HG02981 (cell line): Measurements from ENCODE around the gene C1orf50.
"Not testable (repeated sequence)": the region's sequence is repeated elsewhere in the genome, so short reads cannot be mapped to it uniquely, and the experiment has no call there.

Source experiments
- ATAC-seq: cut with Tn5 transposase; IDR thresholded peaks from one replicate; pipeline ENCODE4 v1.9.1; 2021; ENCODE audit warnings: mild to moderate bottlenecking, moderate library complexity; ENCODE audit not compliant: unreplicated experiment

C1orf50 gene

DNA sequence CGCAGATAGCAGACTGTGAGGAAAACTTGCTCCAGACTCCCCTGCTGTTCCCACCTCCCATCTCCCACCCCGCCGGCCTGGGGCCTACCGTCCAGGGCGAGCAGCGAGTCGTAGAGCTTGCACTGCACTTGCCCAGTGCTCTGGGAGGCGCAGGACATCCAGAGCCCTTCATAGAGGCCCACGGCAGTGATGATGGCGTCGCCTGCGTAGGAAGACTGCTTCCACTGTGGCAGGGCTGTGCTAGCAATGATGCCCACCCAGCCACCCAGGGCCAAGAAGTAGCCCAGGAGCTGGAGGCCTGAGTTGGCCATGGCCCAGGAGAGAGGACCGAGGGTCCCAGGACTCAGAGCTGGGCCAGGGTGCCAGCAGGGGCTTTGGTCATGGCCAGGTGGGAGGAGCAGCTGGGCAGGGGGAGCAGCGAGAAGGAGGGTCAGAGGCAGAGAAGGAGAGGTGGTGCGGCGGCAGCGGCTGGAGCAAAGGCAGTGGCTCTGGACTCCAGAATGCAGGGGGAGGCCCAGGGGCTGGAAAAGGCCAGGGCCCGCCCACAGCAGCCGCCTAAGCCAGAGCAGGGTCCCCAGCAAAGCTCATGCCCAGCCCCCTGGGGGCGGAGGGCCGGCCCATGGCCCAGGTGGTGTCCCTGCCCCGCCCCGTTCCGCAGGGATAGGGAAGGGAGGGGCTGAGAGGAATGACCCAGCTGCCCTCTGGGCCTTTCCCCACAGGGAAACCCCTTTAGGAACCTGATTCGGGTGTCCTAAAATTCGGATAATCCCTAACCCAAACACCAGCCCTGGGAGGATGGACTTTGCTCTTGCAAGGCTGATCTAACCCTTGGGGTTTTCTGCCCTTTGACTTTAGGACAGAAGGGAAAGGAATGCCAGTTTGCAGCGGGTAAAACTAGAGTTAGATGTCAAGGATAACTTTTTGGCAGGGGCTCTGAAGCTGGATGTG lies 27.0 kb upstream of the C1orf50 start, which contains the start of gene CLDN19:
Gene CLDN19 (minus strand): TSS at position 484 of the 948 bp plus-strand sequence. CDS start 173 bp downstream, at position 311.
- ATAC-seq = no peak

DNA sequence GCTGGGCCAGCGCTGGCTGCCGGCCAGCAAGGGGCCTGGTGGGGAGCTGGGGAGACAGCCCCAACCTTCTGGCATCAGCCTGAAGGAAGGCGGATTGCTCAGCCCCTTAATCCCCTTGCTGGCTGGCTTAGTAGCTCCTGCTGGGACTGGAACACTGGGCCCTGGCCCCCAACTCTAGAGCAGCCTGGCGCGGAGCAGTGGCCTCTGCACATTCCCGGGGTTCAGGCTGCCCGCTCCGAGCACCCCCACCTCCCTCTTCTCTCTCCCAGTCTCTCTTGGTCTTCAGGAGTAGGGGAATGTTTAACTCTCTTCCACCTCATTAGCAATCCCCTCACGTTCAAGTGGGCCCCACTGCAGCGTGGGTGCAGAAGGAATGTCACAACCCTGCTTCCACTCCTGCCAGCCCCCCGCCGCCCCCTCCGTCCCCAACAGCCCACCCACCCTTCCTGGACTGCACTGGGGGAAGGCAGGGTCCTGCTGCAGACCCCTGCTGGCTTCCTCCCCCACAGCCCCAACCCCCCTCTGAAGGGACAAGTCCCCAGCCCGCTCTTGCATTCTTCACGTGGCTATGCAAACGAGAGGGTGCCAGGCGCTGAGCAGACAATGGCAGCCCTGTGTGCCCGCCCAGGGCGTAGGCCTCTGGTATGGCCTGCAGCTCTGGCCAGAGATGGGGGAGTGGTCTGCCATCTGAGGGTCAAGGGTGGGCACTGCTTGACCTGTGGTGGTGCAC lies 26.0 kb upstream of the C1orf50 start:
- ATAC-seq = no peak

DNA sequence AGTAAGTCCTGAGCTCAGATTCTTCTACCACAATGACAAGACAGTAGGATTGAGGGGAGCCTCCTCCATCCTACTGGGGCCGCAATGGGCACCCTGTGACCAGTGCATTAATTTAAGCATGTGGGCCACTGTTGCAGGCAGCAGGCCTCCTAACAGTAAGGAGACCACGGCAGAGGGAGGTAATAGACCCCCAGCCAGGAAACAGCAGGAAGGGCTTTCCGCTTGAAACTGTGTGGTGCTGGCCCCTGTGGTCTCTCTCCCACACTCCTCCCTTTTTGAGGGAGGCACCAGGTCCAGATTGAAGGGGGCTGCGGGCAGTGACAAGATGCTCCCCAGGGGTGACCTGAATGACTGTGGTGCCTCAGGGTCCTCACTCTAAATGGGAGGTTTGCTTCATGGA lies 25.3 kb upstream of the C1orf50 start:
- no peak for ATAC-seq

GRCh38 chr1:42742141-42742540 lies 24.9 kb upstream of the C1orf50 start:
- no peak for ATAC-seq

GRCh38 chr1:42742617-42743316 lies 24.3 kb upstream of the C1orf50 start:
- ATAC-seq = no peak

DNA sequence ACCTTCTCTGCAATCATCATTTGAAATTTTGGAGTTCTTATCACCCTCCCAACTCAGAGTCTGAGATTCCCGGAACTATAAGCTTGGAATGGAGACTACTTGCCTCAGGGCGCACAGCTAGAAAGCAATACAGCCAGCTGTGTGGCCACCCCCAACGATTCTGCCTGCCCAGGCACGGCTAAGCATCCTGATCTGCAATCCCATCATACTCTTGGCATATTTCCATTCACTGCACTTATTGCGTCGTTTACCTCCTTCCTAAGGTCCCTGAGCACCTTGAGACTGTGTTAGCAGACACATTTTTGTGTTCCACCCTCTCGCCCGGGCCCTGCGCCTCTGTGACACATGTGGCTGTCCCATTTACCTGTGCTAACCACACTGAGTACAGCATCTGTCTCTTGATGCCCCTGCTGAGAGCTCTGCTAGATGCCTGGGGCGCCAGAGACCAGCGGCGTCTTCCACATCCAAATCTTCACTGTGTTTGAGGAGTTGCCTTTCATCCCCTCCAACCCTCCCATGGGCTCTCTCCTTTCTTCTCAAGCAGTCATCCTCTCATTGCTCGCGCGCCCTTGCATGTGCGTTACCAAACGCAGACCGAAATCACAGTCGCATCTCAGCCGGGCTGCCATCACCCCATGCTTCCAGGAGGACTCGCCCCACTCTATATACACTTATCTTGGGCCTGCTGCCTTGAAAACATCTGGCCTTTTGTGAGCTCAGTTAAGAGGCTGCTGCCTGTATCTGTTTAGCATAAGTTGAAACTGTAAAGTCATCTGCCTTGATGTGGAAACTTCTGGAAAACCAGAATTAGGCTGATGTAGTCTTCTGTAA lies 23.5 kb upstream of the C1orf50 start:
- ATAC-seq = no peak

DNA sequence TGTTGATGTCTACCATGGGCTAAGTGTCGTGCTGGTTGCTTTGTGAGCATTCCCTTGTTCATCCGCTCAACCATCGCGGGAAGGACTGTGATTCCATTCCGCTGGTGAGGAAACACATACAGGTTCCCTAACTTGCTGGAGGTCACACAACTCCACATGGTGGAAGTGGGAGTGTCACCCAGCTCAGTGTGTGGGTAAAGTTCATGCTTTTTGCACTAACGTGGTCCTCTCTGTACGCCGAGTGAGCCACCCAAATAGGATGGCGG lies 23.0 kb upstream of the C1orf50 start:
- ATAC-seq = no peak

- ATAC-seq = no peak
Observed at GRCh38 chr1:42745851-42746250, 21.2 kb upstream of the C1orf50 start.

DNA sequence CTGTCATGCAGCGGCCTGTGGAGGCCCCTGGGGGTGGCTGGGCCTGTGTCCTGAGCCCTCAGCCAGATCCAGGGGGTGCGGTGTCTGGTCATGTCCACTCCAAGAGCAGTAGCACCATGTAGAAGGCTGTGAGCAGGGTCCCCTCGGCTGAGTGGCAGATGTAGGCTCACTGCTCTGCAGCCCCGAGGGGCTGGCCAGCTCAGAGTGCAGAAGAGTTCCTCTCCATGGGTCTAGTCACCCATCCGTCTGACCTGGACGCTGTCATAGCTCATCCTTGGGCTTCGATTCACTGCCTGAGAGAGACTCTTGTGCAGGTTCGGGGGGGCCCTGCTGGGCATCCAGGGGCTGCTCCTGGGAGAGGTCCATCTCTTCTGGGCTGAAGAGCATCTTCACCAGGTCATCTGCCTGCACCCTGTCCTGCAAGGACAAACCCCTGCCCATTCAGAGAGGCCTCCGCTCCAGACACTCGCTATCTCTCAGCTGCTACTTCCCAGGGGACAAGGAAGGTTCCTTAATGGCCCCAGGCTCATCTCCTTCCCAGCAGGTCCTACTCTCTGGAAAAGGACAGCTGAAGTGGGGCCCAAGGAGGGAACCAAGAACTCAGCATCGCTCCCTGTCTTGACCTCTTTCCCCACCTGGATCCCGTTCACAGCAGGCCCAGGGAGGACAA lies 20.5 kb upstream of the C1orf50 start:
- ATAC-seq = no peak

- ATAC-seq = no peak
Observed at GRCh38 chr1:42747125-42747524, 19.9 kb upstream of the C1orf50 start.

DNA sequence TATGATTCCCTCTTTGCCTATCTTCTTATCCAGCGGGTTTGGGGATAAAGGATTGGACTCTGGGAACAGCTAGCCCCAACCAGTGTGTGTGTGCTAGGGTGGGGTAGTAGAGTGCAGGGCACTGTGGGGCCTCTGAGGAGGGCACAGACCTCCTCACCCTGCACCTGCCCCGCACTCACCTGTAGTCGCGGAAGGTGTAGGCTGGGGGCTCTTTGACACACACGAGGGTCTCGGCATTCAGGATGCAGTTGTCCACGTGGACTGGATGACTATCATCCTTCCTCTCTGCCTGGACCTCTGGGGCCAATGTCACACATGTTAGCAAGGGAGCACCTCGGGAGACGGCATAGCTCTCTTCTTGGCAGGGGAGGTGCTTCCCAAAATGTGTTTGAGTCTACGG lies 19.0 kb upstream of the C1orf50 start:
- no peak for ATAC-seq

DNA sequence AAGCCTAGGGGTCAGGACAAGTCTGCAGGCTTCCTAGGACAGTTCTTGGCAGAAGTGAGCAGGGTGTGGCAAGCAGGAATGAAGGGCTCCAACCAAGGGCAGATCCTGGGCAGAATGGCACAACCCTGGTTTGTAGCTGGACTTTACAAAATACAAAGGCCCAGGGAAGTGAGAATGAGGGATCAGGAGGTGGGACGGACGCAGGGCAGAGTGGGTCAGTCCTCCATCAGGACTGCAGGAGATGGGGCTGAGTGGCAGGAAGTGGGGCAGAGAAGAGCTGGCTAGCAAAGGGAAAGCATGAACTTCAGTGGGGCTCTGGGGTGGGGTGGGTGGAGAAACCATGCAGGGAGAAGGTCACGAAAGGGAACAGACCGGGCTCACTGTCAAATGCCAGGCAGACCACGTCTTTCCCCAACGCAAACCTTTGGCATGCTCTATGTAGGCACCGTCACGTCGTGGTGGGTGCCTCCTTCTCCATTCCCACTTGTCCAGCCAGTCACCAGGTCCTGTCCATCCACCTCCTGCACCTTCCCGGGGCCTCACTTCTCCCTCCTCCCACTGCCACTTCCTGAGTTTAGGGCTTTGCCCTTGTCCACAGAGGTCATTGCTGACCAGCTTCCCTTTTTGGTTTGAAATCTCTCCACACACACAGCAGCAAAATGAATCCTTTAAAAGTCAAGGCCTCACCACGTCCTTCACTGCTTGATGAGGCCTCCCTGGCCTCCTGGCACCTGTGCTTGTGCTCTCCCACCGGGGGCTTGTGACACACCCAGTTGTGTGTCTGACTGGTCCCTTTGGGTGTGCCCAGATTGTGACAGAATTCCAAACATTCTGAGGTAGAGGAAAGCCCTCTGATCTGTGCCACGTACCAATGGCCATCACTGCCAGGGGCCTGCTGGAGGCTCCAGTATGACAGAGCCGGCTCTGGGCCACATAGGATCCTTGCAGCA lies 18.3 kb upstream of the C1orf50 start:
- ATAC-seq = no peak

DNA sequence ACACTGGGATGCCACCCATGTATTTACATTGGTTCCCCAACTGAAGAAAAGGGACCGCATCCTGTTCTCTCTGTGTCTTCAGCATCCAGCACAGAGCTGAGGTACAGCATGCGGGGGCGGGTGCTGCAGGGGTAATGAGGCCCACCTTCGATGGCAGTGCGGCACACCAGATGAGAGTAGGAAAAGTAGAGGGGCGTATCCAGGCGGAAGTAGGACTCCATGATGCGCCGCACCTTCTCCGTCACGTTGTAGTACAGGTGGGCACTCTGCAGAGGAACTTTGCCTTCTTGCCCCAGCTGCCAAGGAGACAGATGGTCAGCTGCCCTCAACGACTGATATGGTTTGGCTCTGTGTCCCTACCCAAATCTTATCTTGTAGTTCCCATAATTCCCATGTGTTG lies 17.0 kb upstream of the C1orf50 start:
- ATAC-seq = no peak

- ATAC-seq = not testable (repeated sequence)
Observed at GRCh38 chr1:42751511-42752070, 15.5 kb upstream of the C1orf50 start.

- ATAC-seq = no peak
Observed at GRCh38 chr1:42752284-42752683, 14.8 kb upstream of the C1orf50 start.

DNA sequence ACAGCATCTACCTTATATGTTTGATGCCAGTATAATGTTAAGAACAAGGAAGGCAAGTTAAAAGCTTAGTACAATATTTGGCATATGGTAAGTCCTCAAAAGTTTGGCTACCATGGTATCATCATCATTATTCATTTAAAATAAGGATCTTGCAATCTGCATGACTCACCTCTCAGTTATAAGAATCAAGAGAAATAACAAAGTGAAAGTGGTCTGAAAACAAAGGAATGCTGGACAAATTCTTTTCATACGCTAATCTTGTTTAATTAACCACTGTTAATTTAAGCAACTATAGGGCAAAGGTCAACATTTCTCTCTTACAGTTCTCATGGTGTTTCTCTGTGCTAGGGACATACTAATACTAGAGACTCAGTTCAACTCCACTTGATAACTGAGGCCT lies 14.0 kb upstream of the C1orf50 start:
- no peak for ATAC-seq

DNA sequence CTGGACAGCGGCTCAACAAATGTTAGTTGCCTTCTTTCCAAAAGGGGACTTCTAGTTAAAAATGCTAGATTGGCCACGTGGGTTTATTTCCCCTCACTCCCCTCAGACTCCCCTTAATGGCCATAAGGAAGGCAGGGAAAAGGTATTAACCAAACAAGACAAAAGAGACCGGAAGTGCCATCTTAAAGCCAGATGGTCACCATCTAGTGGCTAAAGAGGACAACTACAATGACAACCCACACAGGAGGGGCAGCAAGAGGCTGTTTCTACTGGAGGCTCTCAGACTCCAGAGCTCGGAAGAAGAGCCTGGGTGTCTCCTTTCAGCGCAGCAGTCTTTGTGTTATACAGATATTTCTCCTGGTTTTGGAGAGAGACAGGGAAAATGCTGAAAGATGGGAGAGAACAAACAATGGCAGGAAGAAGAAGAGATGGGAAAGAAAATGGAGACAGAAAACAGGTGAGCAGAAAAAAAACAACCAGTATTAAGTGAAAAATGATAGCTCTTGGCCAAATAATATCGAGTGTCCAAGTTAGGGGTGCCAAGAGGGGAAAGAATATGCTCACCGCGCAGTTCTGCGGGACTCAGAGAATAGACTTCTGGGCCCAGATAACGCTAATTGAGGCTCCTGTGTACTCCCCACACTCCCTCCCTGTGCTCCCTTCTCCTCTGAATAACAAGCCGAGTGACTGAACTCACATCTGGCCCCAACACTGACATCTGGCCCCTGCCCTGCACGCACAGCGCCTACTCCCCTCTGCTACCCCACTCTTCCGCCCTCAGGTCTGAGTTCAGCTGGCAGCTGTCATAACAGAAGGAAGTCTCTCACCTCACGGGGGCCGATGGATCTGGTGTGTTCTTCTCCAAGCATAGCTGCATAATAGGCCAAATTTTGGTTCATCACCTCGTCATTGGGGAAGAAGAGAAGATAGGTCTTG lies 9.8 kb upstream of the C1orf50 start:
- ATAC-seq = peak; percentile 53

DNA sequence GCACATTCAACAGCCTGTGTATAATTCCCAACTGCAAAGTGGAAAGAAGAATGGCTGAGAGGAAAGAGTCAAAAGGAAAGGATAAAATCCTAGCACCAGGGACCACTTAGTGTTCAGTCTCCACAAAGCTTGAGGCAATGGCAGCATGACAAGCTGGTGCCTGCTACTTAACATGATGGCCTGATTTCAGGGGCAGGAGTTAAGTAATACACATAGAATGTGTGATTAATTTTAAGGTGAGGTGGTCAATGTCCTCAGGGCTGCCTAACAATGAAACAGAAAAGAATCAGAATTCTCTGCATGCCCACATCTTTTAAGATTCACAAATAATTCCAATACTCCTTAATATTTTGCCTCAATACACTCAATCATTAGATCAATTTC lies 9.2 kb upstream of the C1orf50 start:
- no peak for ATAC-seq
